Neural cell (in vitro differentiated cells): ENCODE data around the gene MMP14. TPM values are rescaled to one million over a fixed set of nuclear protein-coding genes. Genes with fewer than 3 reads are reported as not detected.

Experiments
- H2AFZ ChIP-seq: fragments of 200-600, 300-800 bp; sonication (generic), shearing (Covaris generic); 2 replicates; pipeline ENCODE4 v1.6.0; 2014; ENCODE audit warnings: low read depth, mild to moderate bottlenecking, antibody characterized with exemption, low read length, moderate library complexity
- H3F3A ChIP-seq: fragments of 200-600 bp; shearing (Covaris generic); 2 replicates; pipeline ENCODE4 v1.6.1; 2016; ENCODE audit warnings: mild to moderate bottlenecking, moderate library complexity, mixed read lengths, antibody characterized with exemption, low read length; ENCODE audit not compliant: insufficient read depth, poor library complexity, severe bottlenecking
- H3K27ac ChIP-seq: fragments of 200-600, 300-800 bp; sonication (generic), shearing (Covaris generic); 2 replicates; pipeline ENCODE4 v1.5.1; 2014; ENCODE audit warnings: mild to moderate bottlenecking, low read length, moderate library complexity
- H3K27me3 ChIP-seq: fragments of 300-800, 200-600 bp; sonication (generic), shearing (Covaris generic); 2 replicates; pipeline ENCODE4 v1.6.0; 2014; ENCODE audit warnings: mild to moderate bottlenecking, low read depth, low read length, moderate library complexity; ENCODE audit not compliant: insufficient read depth
- H3K36me3 ChIP-seq: fragments of 300-800, 200-600 bp; sonication (generic), shearing (Covaris generic); 2 replicates; pipeline ENCODE4 v1.5.1; 2014; ENCODE audit warnings: mild to moderate bottlenecking, antibody characterized with exemption, low read length, moderate library complexity; ENCODE audit not compliant: insufficient read depth
- H3K4me2 ChIP-seq: fragments of 300-800, 200-600 bp; sonication (generic), shearing (Covaris generic); 2 replicates; pipeline ENCODE4 v1.6.0; 2014; ENCODE audit warnings: mild to moderate bottlenecking, low read length
- H3K4me3 ChIP-seq: fragments of 300-800, 200-600 bp; sonication (generic), shearing (Covaris generic); 2 replicates; pipeline ENCODE4 v1.5.1; 2014; ENCODE audit warnings: mild to moderate bottlenecking, low read length, moderate library complexity
- H3K79me2 ChIP-seq: fragments of 200-600 bp; shearing (Covaris generic); replicated peaks from 2 replicates; pipeline ENCODE4 v1.6.0; 2014; ENCODE audit warnings: mild to moderate bottlenecking, low read length, moderate library complexity; ENCODE audit not compliant: insufficient read depth
- H3K9ac ChIP-seq: fragments of 300-800, 200-600 bp; sonication (generic), shearing (Covaris generic); 2 replicates; pipeline ENCODE4 v1.6.1; 2016; ENCODE audit warnings: mild to moderate bottlenecking, low read length, mixed read lengths
- H3K9me2 ChIP-seq: fragments of 200-600 bp; shearing (Covaris generic); 2 replicates; pipeline ENCODE4 v1.6.1; 2016; ENCODE audit warnings: mild to moderate bottlenecking, low read length, mixed read lengths; ENCODE audit not compliant: insufficient read depth
- H3K9me3 ChIP-seq: fragments of 200-600, 300-800 bp; sonication (generic), shearing (Covaris generic); 2 replicates; pipeline ENCODE4 v1.6.1; 2016; ENCODE audit warnings: mild to moderate bottlenecking, mixed run types, low read length, moderate library complexity, mixed read lengths
- H4K20me1 ChIP-seq: fragments of 200-600 bp; shearing (Covaris generic); 2 replicates; pipeline ENCODE4 v1.6.1; 2016; ENCODE audit warnings: mild to moderate bottlenecking, mixed run types; ENCODE audit not compliant: insufficient read depth
- EP300 ChIP-seq: fragments of 450-650 bp; conservative IDR thresholded peaks from 2 replicates; pipeline ENCODE4 v1.6.1; 2014; ENCODE audit warnings: antibody characterized with exemption, mild to moderate bottlenecking, moderate library complexity; ENCODE audit not compliant: poor library complexity, severe bottlenecking
- EZH2 ChIP-seq: fragments of 200-600, 300-800 bp; shearing (Covaris generic), sonication (generic); IDR thresholded peaks from 2 replicates; pipeline ENCODE4 v1.6.1; 2014; ENCODE audit warnings: antibody characterized with exemption, low read length, borderline replicate concordance, mild to moderate bottlenecking; ENCODE audit not compliant: insufficient read depth, poor library complexity, severe bottlenecking
- MXI1 ChIP-seq: fragments of 450-650 bp; conservative IDR thresholded peaks from 2 replicates; pipeline ENCODE4 v1.6.1; 2014; ENCODE audit warnings: antibody characterized with exemption, mild to moderate bottlenecking; ENCODE audit not compliant: poor library complexity, severe bottlenecking
- POLR2AphosphoS5 ChIP-seq: IDR thresholded peaks from 2 replicates; pipeline ENCODE4 v1.6.1; 2012
- RAD21 ChIP-seq: fragments of 450-650 bp; conservative IDR thresholded peaks from 2 replicates; pipeline ENCODE4 v1.6.1; 2014; ENCODE audit warnings: antibody characterized with exemption, mild to moderate bottlenecking, moderate library complexity
- SMC3 ChIP-seq: fragments of 450-650 bp; conservative IDR thresholded peaks from 2 replicates; pipeline ENCODE4 v1.6.1; 2014; ENCODE audit warnings: antibody characterized with exemption, mild to moderate bottlenecking, moderate library complexity; ENCODE audit not compliant: poor library complexity
- TAF1 ChIP-seq: IDR thresholded peaks from 2 replicates; pipeline ENCODE4 v1.6.1; 2012; ENCODE audit warnings: low read depth
- polyA plus RNA-seq: library from polyadenylated mRNA; depleted of rRNA; stranded (reverse); fragments of >200 nt; gene quantifications from 2 replicates; pipeline ENCODE4 v1.2.3, GENCODE V29; 2014
- TF ChIP-seq, protein P1 (sequence below): IDR thresholded peaks from 2 replicates; pipeline ENCODE4 v1.6.1; 2012; ENCODE audit warnings: borderline replicate concordance
- TF ChIP-seq, protein P2 (sequence below): fragments of 450-650 bp; IDR thresholded peaks from 2 replicates; pipeline ENCODE4 v1.5.1; 2014; ENCODE audit warnings: antibody characterized with exemption, mild to moderate bottlenecking, moderate library complexity; ENCODE audit not compliant: poor library complexity, severe bottlenecking

Gene MMP14
- polyA plus RNA-seq, 1 donor from 2014 or later = 1.5 TPM

GRCh38 chr14:22797017-22797917, 39.1 kb upstream of the MMP14 start:
- no peaks in the 10 kb centered on the region for H3K9me2 ChIP-seq
- H3K36me3 ChIP-seq = no peaks in the 10 kb centered on the region
- no peaks in the 10 kb centered on the region for H3K9me3 ChIP-seq
- H3K9ac ChIP-seq = no peak overlapping the region
- no peak overlapping the region for H3K4me3 ChIP-seq
- H4K20me1 ChIP-seq = no peaks in the 10 kb centered on the region
- no peak overlapping the region for H3K4me2 ChIP-seq
- H3F3A ChIP-seq = no peaks in the 10 kb centered on the region
- no peak overlapping the region for H2AFZ ChIP-seq
- H3K79me2 ChIP-seq = no peaks in the 10 kb centered on the region
- H3K27ac ChIP-seq = no peak overlapping the region
- no peaks in the 10 kb centered on the region for H3K27me3 ChIP-seq
- TF ChIP-seq EP300 = no peak
- no peak for TF ChIP-seq MXI1
- TF ChIP-seq, protein P1, sequence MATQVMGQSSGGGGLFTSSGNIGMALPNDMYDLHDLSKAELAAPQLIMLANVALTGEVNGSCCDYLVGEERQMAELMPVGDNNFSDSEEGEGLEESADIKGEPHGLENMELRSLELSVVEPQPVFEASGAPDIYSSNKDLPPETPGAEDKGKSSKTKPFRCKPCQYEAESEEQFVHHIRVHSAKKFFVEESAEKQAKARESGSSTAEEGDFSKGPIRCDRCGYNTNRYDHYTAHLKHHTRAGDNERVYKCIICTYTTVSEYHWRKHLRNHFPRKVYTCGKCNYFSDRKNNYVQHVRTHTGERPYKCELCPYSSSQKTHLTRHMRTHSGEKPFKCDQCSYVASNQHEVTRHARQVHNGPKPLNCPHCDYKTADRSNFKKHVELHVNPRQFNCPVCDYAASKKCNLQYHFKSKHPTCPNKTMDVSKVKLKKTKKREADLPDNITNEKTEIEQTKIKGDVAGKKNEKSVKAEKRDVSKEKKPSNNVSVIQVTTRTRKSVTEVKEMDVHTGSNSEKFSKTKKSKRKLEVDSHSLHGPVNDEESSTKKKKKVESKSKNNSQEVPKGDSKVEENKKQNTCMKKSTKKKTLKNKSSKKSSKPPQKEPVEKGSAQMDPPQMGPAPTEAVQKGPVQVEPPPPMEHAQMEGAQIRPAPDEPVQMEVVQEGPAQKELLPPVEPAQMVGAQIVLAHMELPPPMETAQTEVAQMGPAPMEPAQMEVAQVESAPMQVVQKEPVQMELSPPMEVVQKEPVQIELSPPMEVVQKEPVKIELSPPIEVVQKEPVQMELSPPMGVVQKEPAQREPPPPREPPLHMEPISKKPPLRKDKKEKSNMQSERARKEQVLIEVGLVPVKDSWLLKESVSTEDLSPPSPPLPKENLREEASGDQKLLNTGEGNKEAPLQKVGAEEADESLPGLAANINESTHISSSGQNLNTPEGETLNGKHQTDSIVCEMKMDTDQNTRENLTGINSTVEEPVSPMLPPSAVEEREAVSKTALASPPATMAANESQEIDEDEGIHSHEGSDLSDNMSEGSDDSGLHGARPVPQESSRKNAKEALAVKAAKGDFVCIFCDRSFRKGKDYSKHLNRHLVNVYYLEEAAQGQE = no peak
- TF ChIP-seq, protein P2, sequence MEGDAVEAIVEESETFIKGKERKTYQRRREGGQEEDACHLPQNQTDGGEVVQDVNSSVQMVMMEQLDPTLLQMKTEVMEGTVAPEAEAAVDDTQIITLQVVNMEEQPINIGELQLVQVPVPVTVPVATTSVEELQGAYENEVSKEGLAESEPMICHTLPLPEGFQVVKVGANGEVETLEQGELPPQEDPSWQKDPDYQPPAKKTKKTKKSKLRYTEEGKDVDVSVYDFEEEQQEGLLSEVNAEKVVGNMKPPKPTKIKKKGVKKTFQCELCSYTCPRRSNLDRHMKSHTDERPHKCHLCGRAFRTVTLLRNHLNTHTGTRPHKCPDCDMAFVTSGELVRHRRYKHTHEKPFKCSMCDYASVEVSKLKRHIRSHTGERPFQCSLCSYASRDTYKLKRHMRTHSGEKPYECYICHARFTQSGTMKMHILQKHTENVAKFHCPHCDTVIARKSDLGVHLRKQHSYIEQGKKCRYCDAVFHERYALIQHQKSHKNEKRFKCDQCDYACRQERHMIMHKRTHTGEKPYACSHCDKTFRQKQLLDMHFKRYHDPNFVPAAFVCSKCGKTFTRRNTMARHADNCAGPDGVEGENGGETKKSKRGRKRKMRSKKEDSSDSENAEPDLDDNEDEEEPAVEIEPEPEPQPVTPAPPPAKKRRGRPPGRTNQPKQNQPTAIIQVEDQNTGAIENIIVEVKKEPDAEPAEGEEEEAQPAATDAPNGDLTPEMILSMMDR = no peak
- TF ChIP-seq RAD21 = no peak
- TF ChIP-seq EZH2 = no peak
- no peak for TF ChIP-seq POLR2AphosphoS5
- TF ChIP-seq SMC3 = no peak
- no peak for TF ChIP-seq TAF1

GRCh38 chr14:22798528-22798927, 37.9 kb upstream of the MMP14 start:
- Histone ChIP-seq H3K79me2 (no peaks in the 10 kb centered on the region), H3K27ac (no peak overlapping the region), H3K9me2 (no peaks in the 10 kb centered on the region), H3K9me3 (no peaks in the 10 kb centered on the region), H3K27me3 (no peaks in the 10 kb centered on the region), H3F3A (no peaks in the 10 kb centered on the region), H3K36me3 (no peaks in the 10 kb centered on the region), H4K20me1 (no peaks in the 10 kb centered on the region), H2AFZ (no peak overlapping the region), H3K9ac (no peak overlapping the region), H3K4me2 (no peak overlapping the region), H3K4me3 (no peak overlapping the region)
- TF ChIP-seq, protein P2 = no peak
- TF ChIP-seq MXI1 (no peak), RAD21 (no peak), EP300 (no peak), SMC3 (no peak)
- TF ChIP-seq, protein P1 = no peak
